SU-DHL-6 (cell line): ENCODE measurements around the gene SMARCD2.
"Not testable (repeated sequence)": the region's sequence is repeated elsewhere in the genome, so short reads cannot be mapped to it uniquely, and the experiment has no call there.

Experiments
- H2AFZ ChIP-seq: fragments of 200-600 bp; sonication (generic); 2 replicates; pipeline ENCODE4 v1.6.1; 2014; ENCODE audit warnings: low read depth, mild to moderate bottlenecking, moderate library complexity, mixed read lengths, antibody characterized with exemption, low read length; ENCODE audit not compliant: severe bottlenecking
- H3F3A ChIP-seq: fragments of 200-600 bp; shearing (Covaris generic); 2 replicates; pipeline ENCODE4 v1.6.0; 2016; ENCODE audit warnings: antibody characterized with exemption, mild to moderate bottlenecking; ENCODE audit not compliant: insufficient read depth
- H3K27ac ChIP-seq: fragments of 200-600 bp; sonication (generic); 2 replicates; pipeline ENCODE4 v1.5.1; 2016; ENCODE audit warnings: low read depth, mild to moderate bottlenecking, low read length, moderate library complexity, mixed read lengths
- H3K27me3 ChIP-seq: fragments of 200-600 bp; sonication (generic), shearing (Covaris generic); 2 replicates; pipeline ENCODE4 v1.6.0; 2014; ENCODE audit warnings: mild to moderate bottlenecking, low read length
- H3K36me3 ChIP-seq: fragments of 200-600 bp; sonication (generic); 2 replicates; pipeline ENCODE4 v1.6.1; 2014; ENCODE audit warnings: mild to moderate bottlenecking, low read length, mixed read lengths
- H3K4me2 ChIP-seq: fragments of 300-600, 200-600 bp; shearing (Covaris generic), sonication (generic); 2 replicates; pipeline ENCODE4 v1.6.0; 2014; ENCODE audit warnings: low read length, low read depth, mild to moderate bottlenecking; ENCODE audit not compliant: poor library complexity, severe bottlenecking
- H3K4me3 ChIP-seq: fragments of 200-600 bp; sonication (generic); 2 replicates; pipeline ENCODE4 v1.5.1; 2014; ENCODE audit warnings: antibody characterized with exemption, low read length, mild to moderate bottlenecking, mixed read lengths; ENCODE audit not compliant: insufficient read depth, poor library complexity, severe bottlenecking
- H3K79me2 ChIP-seq: fragments of 200-600 bp; sonication (generic); 2 replicates; pipeline ENCODE4 v1.6.1; 2014; ENCODE audit warnings: mild to moderate bottlenecking, low read length, moderate library complexity; ENCODE audit not compliant: insufficient read depth
- H3K9ac ChIP-seq: fragments of 200-600 bp; sonication (generic); 2 replicates; pipeline ENCODE4 v1.7.0; 2014; ENCODE audit warnings: mild to moderate bottlenecking, low read length
- H3K9me2 ChIP-seq: fragments of 200-600 bp; sonication (generic); replicated peaks from 2 replicates; pipeline ENCODE4 v1.6.1; 2014; ENCODE audit warnings: low read length; ENCODE audit not compliant: insufficient read depth
- H3K9me3 ChIP-seq: fragments of 200-600 bp; sonication (generic); 2 replicates; pipeline ENCODE4 v1.6.1; 2014; ENCODE audit warnings: low read length, mixed read lengths; ENCODE audit not compliant: insufficient read depth
- H4K20me1 ChIP-seq: fragments of 200-600 bp; sonication (generic); 2 replicates; pipeline ENCODE4 v1.6.1; 2014; ENCODE audit warnings: low read depth, mild to moderate bottlenecking, antibody characterized with exemption, low read length, moderate library complexity, mixed read lengths
- CTCF ChIP-seq: fragments of 200-600 bp; sonication (generic); IDR thresholded peaks from one replicate; pipeline ENCODE4 v1.5.1; 2017; ENCODE audit warnings: antibody characterized with exemption, mild to moderate bottlenecking, low read length, moderate library complexity; ENCODE audit not compliant: insufficient read depth, poor library complexity, severe bottlenecking
- EZH2phosphoT487 ChIP-seq: fragments of 200-600 bp; sonication (generic), shearing (Covaris generic); conservative IDR thresholded peaks from 2 replicates; pipeline ENCODE4 v1.6.1; 2018; ENCODE audit warnings: mild to moderate bottlenecking, antibody characterized with exemption, low read length, moderate library complexity, mixed read lengths

SMARCD2 gene

GRCh38 chr17:63842540-63843386 is at the start of gene SMARCD2:
SMARCD2 (minus strand) TSS chr17:63842685; CDS start chr17:63842674, 11 bp downstream.
- no peaks in the 10 kb centered on the region for H3K9me3 ChIP-seq
- H3K4me3 ChIP-seq, result peak within 1 kb of the TSS; percentile 83
- H3K27ac ChIP-seq, result peak within 1 kb of the TSS; percentile 79
- H4K20me1 ChIP-seq, result no peaks in the 10 kb centered on the region; the same call in 1 of the 2 replicates
- no peaks in the 10 kb centered on the region for H3K9me2 ChIP-seq
- TF ChIP-seq CTCF, result no peak
- TF ChIP-seq EZH2phosphoT487, result no peak
- H3F3A ChIP-seq, result peaks cover 17% of the 10 kb centered on the region
- H3K4me2 ChIP-seq, result peak within 1 kb of the TSS; percentile 88
- H3K9ac ChIP-seq, result peak within 1 kb of the TSS; percentile 91
- H2AFZ ChIP-seq, result peak within 1 kb of the TSS; percentile 68
- no peaks in the 10 kb centered on the region for H3K27me3 ChIP-seq
- H3K36me3 ChIP-seq, result no peaks in the 10 kb centered on the region
- H3K79me2 ChIP-seq, result peaks cover 45% of the 10 kb centered on the region

GRCh38 chr17:63889026-63889848 is 46.8 kb upstream of the SMARCD2 start:
- not testable (repeated sequence) for H3K9ac ChIP-seq, H3K27ac ChIP-seq, H3K27me3 ChIP-seq, H3K9me3 ChIP-seq, H3K79me2 ChIP-seq, H2AFZ ChIP-seq, H3F3A ChIP-seq, H3K4me2 ChIP-seq, H3K9me2 ChIP-seq, H3K36me3 ChIP-seq, H3K4me3 ChIP-seq, H4K20me1 ChIP-seq
- TF ChIP-seq CTCF, result peak; percentile 32

GRCh38 chr17:63885119-63885518 is 42.6 kb upstream of the SMARCD2 start:
- not testable (repeated sequence) for H3K27ac ChIP-seq, H3K4me3 ChIP-seq

GRCh38 chr17:63882626-63883126 is 40.2 kb upstream of the SMARCD2 start:
- H3K27ac ChIP-seq, H4K20me1 ChIP-seq, H3K79me2 ChIP-seq, H3K4me3 ChIP-seq, H3K9me2 ChIP-seq, H3K4me2 ChIP-seq, H3F3A ChIP-seq, H2AFZ ChIP-seq, H3K9me3 ChIP-seq, H3K27me3 ChIP-seq, H3K36me3 ChIP-seq, H3K9ac ChIP-seq: not testable (repeated sequence)

More at GRCh38 chr17:63885119-63885518, 42.6 kb upstream of the SMARCD2 start:
- H3K9me2 ChIP-seq, H3F3A ChIP-seq, H4K20me1 ChIP-seq, H3K36me3 ChIP-seq, H3K27me3 ChIP-seq, H3K4me2 ChIP-seq, H3K9ac ChIP-seq, H3K79me2 ChIP-seq, H2AFZ ChIP-seq, H3K9me3 ChIP-seq: not testable (repeated sequence)
